Mesenchymal stem cell (in vitro differentiated cells and primary cell): ENCODE data around the gene FOXI1.

ENCODE experiments used
- DNase-seq: peaks from one replicate; pipeline ENCODE4 v3.0.0-alpha.2; 2013
- H2AFZ ChIP-seq: one replicate; pipeline ENCODE4 v1.6.1; 2013; ENCODE audit warnings: low read depth, mild to moderate bottlenecking, control low read depth, inconsistent platforms, low read length, moderate library complexity
- H2AK5ac ChIP-seq: 2 replicates; pipeline ENCODE4 v1.6.1; 2013; ENCODE audit warnings: low read length, moderate library complexity, mild to moderate bottlenecking, inconsistent platforms; ENCODE audit not compliant: severe bottlenecking
- H2BK120ac ChIP-seq: one replicate; pipeline ENCODE4 v1.6.1; 2013; ENCODE audit warnings: low read depth, mild to moderate bottlenecking, inconsistent platforms, low read length, moderate library complexity
- H2BK12ac ChIP-seq, 2 experiments: one replicate each; pipeline ENCODE4 v1.6.1; 2013; ENCODE audit warnings: inconsistent platforms in 2 of 2, low read length in 2 of 2, mild to moderate bottlenecking in 2 of 2, moderate library complexity in 2 of 2, control low read depth in 1 of 2
- H2BK15ac ChIP-seq: one replicate; pipeline ENCODE4 v1.6.1; 2013; ENCODE audit warnings: mild to moderate bottlenecking, low read depth, inconsistent platforms; ENCODE audit not compliant: poor library complexity, severe bottlenecking
- H2BK5ac ChIP-seq: 2 replicates; pipeline ENCODE4 v1.6.1; 2013; ENCODE audit warnings: low read depth, mild to moderate bottlenecking, low read length, control low read depth, inconsistent platforms; ENCODE audit not compliant: poor library complexity, severe bottlenecking
- H3K14ac ChIP-seq, 2 experiments: one replicate each; pipeline ENCODE4 v1.6.1; 2013; ENCODE audit warnings: inconsistent platforms in 2 of 2, low read length in 2 of 2, control low read depth in 1 of 2, mild to moderate bottlenecking in 1 of 2, moderate library complexity in 1 of 2
- H3K18ac ChIP-seq, 2 experiments: one replicate each; pipeline ENCODE4 v1.6.1; 2013; ENCODE audit warnings: inconsistent platforms in 2 of 2, low read length in 2 of 2, control low read depth in 1 of 2, low read depth in 1 of 2, mild to moderate bottlenecking in 1 of 2
- H3K23ac ChIP-seq, 2 experiments: one replicate each; pipeline ENCODE4 v1.6.1; 2013; ENCODE audit warnings: inconsistent platforms in 2 of 2, low read length in 2 of 2, mild to moderate bottlenecking in 2 of 2, moderate library complexity in 2 of 2, control low read depth in 1 of 2
- H3K27ac ChIP-seq: 2 replicates; pipeline ENCODE4 v1.5.1; 2013; ENCODE audit warnings: mild to moderate bottlenecking, moderate library complexity, low read length, control low read depth, inconsistent platforms; ENCODE audit not compliant: poor library complexity, severe bottlenecking
- H3K27me3 ChIP-seq, 2 experiments: 2 replicates each; pipeline versions ENCODE4 v1.6.1 to v1.7.0; 2013; ENCODE audit warnings: low read length in 2 of 2, mild to moderate bottlenecking in 2 of 2, moderate library complexity in 2 of 2, control low read depth in 1 of 2, inconsistent platforms in 1 of 2; ENCODE audit not compliant: control insufficient read depth in 1 of 2, insufficient read depth in 1 of 2
- H3K36me3 ChIP-seq, 2 experiments: 2 replicates each; pipeline versions ENCODE4 v1.6.1 to v1.7.0; 2013; ENCODE audit warnings: low read length in 2 of 2, control low read depth in 1 of 2, inconsistent platforms in 1 of 2, low read depth in 1 of 2, mild to moderate bottlenecking in 1 of 2; ENCODE audit not compliant: insufficient read depth in 2 of 2, control insufficient read depth in 1 of 2
- H3K4ac ChIP-seq, 2 experiments: one replicate each; pipeline ENCODE4 v1.6.1; 2013; ENCODE audit warnings: inconsistent platforms in 2 of 2, low read length in 2 of 2, mild to moderate bottlenecking in 2 of 2, moderate library complexity in 2 of 2, control low read depth in 1 of 2, low read depth in 1 of 2
- H3K4me1 ChIP-seq: 2 replicates; pipeline ENCODE4 v1.6.1; 2013; ENCODE audit warnings: low read depth, low read length, control low read depth; ENCODE audit not compliant: control insufficient read depth, insufficient read depth
- H3K4me2 ChIP-seq: 2 replicates; pipeline ENCODE4 v1.6.1; 2013; ENCODE audit warnings: low read length, mild to moderate bottlenecking, inconsistent platforms; ENCODE audit not compliant: poor library complexity, severe bottlenecking
- H3K4me3 ChIP-seq, 2 experiments: 2 replicates each; pipeline versions ENCODE4 v1.5.1 to v1.7.0; 2013; ENCODE audit warnings: low read length in 2 of 2, mild to moderate bottlenecking in 2 of 2, control low read depth in 1 of 2, low read depth in 1 of 2; ENCODE audit not compliant: insufficient read depth in 1 of 2
- H3K79me1 ChIP-seq: replicated peaks from 2 replicates; pipeline ENCODE4 v1.6.1; 2013; ENCODE audit warnings: mild to moderate bottlenecking, control low read depth, low read length, inconsistent platforms; ENCODE audit not compliant: poor library complexity, severe bottlenecking
- H3K9ac ChIP-seq: 2 replicates; pipeline ENCODE4 v1.7.0; 2013; ENCODE audit warnings: mild to moderate bottlenecking, low read length, moderate library complexity
- H3K9me3 ChIP-seq: 2 replicates; pipeline ENCODE4 v1.7.0; 2013; ENCODE audit warnings: mild to moderate bottlenecking, low read length; ENCODE audit not compliant: control insufficient read depth
- H4K8ac ChIP-seq: one replicate; pipeline ENCODE4 v1.6.1; 2013; ENCODE audit warnings: inconsistent platforms, mild to moderate bottlenecking, low read length, moderate library complexity
- H4K91ac ChIP-seq: one replicate; pipeline ENCODE4 v1.6.1; 2013; ENCODE audit warnings: mild to moderate bottlenecking, low read length, inconsistent platforms
- WGBS: methylation state at CpG from one replicate; pipeline ENCODE4 v1.1.7; 2013; ENCODE audit warnings: mixed read lengths; 5-methylcytosine and 5-hydroxymethylcytosine counted together

Gene FOXI1

DNA sequence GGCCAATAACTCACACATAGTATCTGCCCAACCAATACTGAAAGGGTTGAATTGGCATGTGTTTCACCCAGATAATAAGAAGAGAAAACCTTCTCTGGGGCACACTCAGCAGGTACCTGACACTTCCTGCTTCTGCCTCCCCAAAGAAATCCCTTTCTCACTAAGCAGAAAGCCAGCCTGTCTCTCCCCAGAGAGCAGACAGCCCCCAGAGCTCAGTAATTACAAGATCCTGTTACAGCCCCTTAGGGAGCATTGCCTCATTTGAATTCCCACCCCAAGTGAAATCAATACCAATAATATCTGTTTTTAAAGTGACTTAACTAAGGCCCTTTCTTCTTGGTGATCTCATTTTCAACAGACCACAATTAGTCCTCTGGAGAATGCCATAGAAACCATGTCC lies 38.5 kb upstream of the FOXI1 start:
- H3K23ac ChIP-seq = no peak overlapping the region
- H3K79me1 ChIP-seq = no peaks in the 10 kb centered on the region
- H2BK120ac ChIP-seq = no peak overlapping the region
- peaks cover 0 to 14% of the 10 kb centered on the region in 2 experiments for H3K27me3 ChIP-seq
- H2BK15ac ChIP-seq = no peak overlapping the region
- H3K14ac ChIP-seq = no peak overlapping the region
- H4K8ac ChIP-seq = no peak overlapping the region
- H2BK5ac ChIP-seq = no peak overlapping the region
- no peak overlapping the region for H2BK12ac ChIP-seq
- H3K27ac ChIP-seq = no peak overlapping the region
- no peak overlapping the region for H3K4me3 ChIP-seq
- no peaks in the 10 kb centered on the region for H3K9me3 ChIP-seq
- no peak overlapping the region for H3K4ac ChIP-seq
- DNase-seq = no peak
- no peak overlapping the region for H2AK5ac ChIP-seq
- H4K91ac ChIP-seq = no peak overlapping the region
- no peak overlapping the region for H3K9ac ChIP-seq
- no peak overlapping the region for H3K18ac ChIP-seq
- H3K36me3 ChIP-seq = no peaks in the 10 kb centered on the region
- no peak overlapping the region for H3K4me2 ChIP-seq
- H3K4me1 ChIP-seq = no peaks in the 10 kb centered on the region
- H2AFZ ChIP-seq = no peak overlapping the region

- H2BK120ac ChIP-seq = no peak overlapping the region
- H3K9me3 ChIP-seq = no peaks in the 10 kb centered on the region
- no peaks in the 10 kb centered on the region for H3K4me1 ChIP-seq
- no peak overlapping the region for H3K4ac ChIP-seq
- H3K23ac ChIP-seq = no peak overlapping the region
- H2BK15ac ChIP-seq = no peak overlapping the region
- no peaks in the 10 kb centered on the region for H3K36me3 ChIP-seq
- no peak overlapping the region for H2AFZ ChIP-seq
- no peak overlapping the region for H3K9ac ChIP-seq
- no peak overlapping the region for H3K14ac ChIP-seq
- peaks cover 0 to 14% of the 10 kb centered on the region in 2 experiments for H3K27me3 ChIP-seq
- no peak for DNase-seq
- H2AK5ac ChIP-seq = no peak overlapping the region
- no peak overlapping the region for H4K91ac ChIP-seq
- H3K4me3 ChIP-seq = no peak overlapping the region
- H4K8ac ChIP-seq = no peak overlapping the region
- whole genome bisulfite sequencing = 68% methylated on average over 3 of the region's 4 CpGs
- H2BK5ac ChIP-seq = no peak overlapping the region
- H3K27ac ChIP-seq = no peak overlapping the region
- H3K4me2 ChIP-seq = no peak overlapping the region
- no peak overlapping the region for H3K18ac ChIP-seq
- no peak overlapping the region for H2BK12ac ChIP-seq
- no peaks in the 10 kb centered on the region for H3K79me1 ChIP-seq
Observed at GRCh38 chr5:170067574-170068170, 38.0 kb upstream of the FOXI1 start.

- H2BK120ac ChIP-seq = no peak overlapping the region
Observed at GRCh38 chr5:170069512-170069911, 36.2 kb upstream of the FOXI1 start.

DNA sequence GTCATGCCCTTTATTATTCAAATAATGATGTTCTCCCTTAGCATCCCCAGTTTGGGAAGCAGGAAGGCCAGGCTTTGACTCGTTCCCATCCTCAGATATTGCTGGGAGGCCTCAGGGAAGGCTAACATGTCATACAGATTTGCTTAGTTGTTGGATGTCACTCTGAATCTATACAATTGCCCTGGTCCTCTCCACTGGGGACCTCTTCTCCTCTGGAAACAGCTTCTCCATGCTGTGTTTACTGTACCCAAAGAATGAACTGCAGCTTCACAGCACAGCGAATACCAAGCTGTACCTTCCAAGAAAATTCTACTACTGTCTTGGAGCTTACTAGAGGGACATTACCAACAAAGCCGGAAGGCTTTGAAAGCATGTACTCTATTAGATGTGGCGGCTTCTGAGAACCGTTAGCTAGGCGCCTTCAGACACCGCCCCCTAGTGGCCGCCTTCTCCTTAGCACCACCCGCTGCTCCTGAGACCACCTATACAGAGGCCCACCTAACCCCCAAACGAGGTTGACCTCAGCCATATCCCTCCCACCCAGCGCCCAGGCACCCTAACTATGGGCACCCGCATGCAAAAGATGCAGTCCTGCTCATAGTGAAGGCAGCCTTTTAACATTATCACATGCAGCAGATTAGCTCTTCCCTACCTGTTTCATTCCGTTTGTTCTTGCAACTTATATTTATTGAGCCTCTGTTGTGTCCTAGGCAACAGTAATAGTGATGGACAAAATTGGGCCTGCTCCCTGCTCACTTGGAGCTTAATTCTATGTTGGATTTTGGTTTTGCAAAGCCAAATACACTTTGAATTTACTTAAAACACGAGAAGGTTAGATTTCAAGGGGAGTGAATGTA lies 34.9 kb upstream of the FOXI1 start:
- Histone ChIP-seq H4K91ac (no peak overlapping the region), H2AFZ (no peak overlapping the region), H3K9ac (no peak overlapping the region), H3K4me2 (no peak overlapping the region), H2BK5ac (no peak overlapping the region), H3K4me3 (no peak overlapping the region), H2BK15ac (no peak overlapping the region), H2AK5ac (no peak overlapping the region), H3K27me3 (peaks cover 0 to 14% of the 10 kb centered on the region in 2 experiments), H4K8ac (peak overlapping the region; percentile 51), H3K4me1 (no peaks in the 10 kb centered on the region), H3K79me1 (no peaks in the 10 kb centered on the region), H2BK120ac (no peak overlapping the region), H3K18ac (no peak overlapping the region), H3K9me3 (no peaks in the 10 kb centered on the region), H3K36me3 (no peaks in the 10 kb centered on the region), H3K14ac (no peak overlapping the region), H2BK12ac (no peak overlapping the region), H3K4ac (no peak overlapping the region), H3K27ac (no peak overlapping the region), H3K23ac (no peak overlapping the region)
- DNase-seq = peak; percentile 46
- 31% methylated on average over 14 of the region's 14 CpGs for WGBS

More at GRCh38 chr5:170069512-170069911, 36.2 kb upstream of the FOXI1 start:
- Histone ChIP-seq H3K4ac (no peak overlapping the region), H3K23ac (no peak overlapping the region), H3K4me1 (no peaks in the 10 kb centered on the region), H2BK12ac (no peak overlapping the region), H3K14ac (no peak overlapping the region), H3K4me3 (no peak overlapping the region), H3K4me2 (no peak overlapping the region), H4K8ac (no peak overlapping the region), H3K27ac (no peak overlapping the region), H3K79me1 (no peaks in the 10 kb centered on the region), H2AK5ac (no peak overlapping the region), H2BK5ac (no peak overlapping the region), H2AFZ (no peak overlapping the region), H2BK15ac (no peak overlapping the region), H4K91ac (no peak overlapping the region), H3K9ac (no peak overlapping the region), H3K9me3 (no peaks in the 10 kb centered on the region), H3K18ac (no peak overlapping the region), H3K27me3 (peaks cover 0 to 8% of the 10 kb centered on the region in 2 experiments), H3K36me3 (no peaks in the 10 kb centered on the region)
- DNase-seq = no peak
- WGBS = 85% methylated on average over 5 of the region's 5 CpGs
